ENCODE measurements around the gene TPBGL.
A peak's percentile ranks its signal among the peaks of the same experiment; 100 is the strongest.

Gene TPBGL

GRCh38 chr11:75230621-75231020, 10.0 kb upstream of the TPBGL start:
- no peak for TF ChIP-seq CTCF (conservative IDR thresholded peaks at IDR 0.05; ENCODE audit: low read length)

GRCh38 chr11:75233754-75234172, 6.8 kb upstream of the TPBGL start:
- no peak for TF ChIP-seq CTCF (conservative IDR thresholded peaks at IDR 0.05; ENCODE audit: low read length)
- DNase-seq (ENCODE audit: low read depth) = peak; percentile 46
- no peak overlapping the region for H3K4me3 ChIP-seq (ENCODE audit: low read length)

More at GRCh38 chr11:75230621-75231020, 10.0 kb upstream of the TPBGL start:
- DNase-seq (ENCODE audit: low read depth) = no peak
- no peak overlapping the region for H3K4me3 ChIP-seq (ENCODE audit: low read length)

- DNase-seq (ENCODE audit: low read depth) = no peak
- H3K4me3 ChIP-seq (ENCODE audit: low read length) = no peak overlapping the region
- TF ChIP-seq CTCF (conservative IDR thresholded peaks at IDR 0.05; ENCODE audit: low read length) = no peak
Measured at GRCh38 chr11:75236062-75236461, 4.5 kb upstream of the TPBGL start.

GRCh38 chr11:75237050-75237449, 3.5 kb upstream of the TPBGL start:
- no peak for DNase-seq (ENCODE audit: low read depth)
- no peak for TF ChIP-seq CTCF (conservative IDR thresholded peaks at IDR 0.05; ENCODE audit: low read length)
- no peak overlapping the region for H3K4me3 ChIP-seq (ENCODE audit: low read length)

GRCh38 chr11:75238595-75239440, 1.8 kb upstream of the TPBGL start:
- DNase-seq (ENCODE audit: low read depth) = no peak
- no peak overlapping the region for H3K4me3 ChIP-seq (ENCODE audit: low read length)
- no peak for TF ChIP-seq CTCF (conservative IDR thresholded peaks at IDR 0.05; ENCODE audit: low read length)

- DNase-seq (ENCODE audit: low read depth) = no peak
- no peak for TF ChIP-seq CTCF (conservative IDR thresholded peaks at IDR 0.05; ENCODE audit: low read length)
- no peak overlapping the region for H3K4me3 ChIP-seq (ENCODE audit: low read length)
Measured at GRCh38 chr11:75239531-75240290, 863 bp upstream of the TPBGL start.
